ELF-1 (cell line): ENCODE results near the gene MYRIP.
"Not testable (repeated sequence)": the region's sequence is repeated elsewhere in the genome, so short reads cannot be mapped to it uniquely, and the experiment has no call there.

Source experiments
- DNase-seq: peaks from one replicate; pipeline ENCODE4 v3.0.0-alpha.2; 2016; ENCODE audit warnings: low read depth, low spot score

MYRIP gene

DNA sequence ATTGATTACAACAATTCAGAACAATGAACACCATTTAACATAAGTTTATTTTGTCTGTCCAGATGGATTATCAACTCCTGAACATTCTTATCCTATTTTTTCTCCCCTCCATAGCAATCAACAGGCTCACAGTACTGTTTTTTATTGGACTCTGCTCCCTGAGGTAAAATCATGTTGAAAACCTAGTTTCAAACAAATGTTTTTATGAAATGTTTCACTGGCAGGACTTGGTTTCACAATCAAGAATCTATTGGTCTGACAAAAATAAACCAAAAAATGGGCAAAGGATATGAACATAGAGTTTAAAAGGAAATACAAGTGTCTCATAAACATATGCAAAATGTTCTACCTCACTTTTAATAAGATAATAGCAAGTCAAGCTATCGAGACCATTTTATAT is 2.6 kb upstream of the MYRIP start:
- DNase-seq, result no peak

- peak; percentile 65 for DNase-seq
Measured at GRCh38 chr3:39808467-39809180, 785 bp upstream of the MYRIP start.

DNA sequence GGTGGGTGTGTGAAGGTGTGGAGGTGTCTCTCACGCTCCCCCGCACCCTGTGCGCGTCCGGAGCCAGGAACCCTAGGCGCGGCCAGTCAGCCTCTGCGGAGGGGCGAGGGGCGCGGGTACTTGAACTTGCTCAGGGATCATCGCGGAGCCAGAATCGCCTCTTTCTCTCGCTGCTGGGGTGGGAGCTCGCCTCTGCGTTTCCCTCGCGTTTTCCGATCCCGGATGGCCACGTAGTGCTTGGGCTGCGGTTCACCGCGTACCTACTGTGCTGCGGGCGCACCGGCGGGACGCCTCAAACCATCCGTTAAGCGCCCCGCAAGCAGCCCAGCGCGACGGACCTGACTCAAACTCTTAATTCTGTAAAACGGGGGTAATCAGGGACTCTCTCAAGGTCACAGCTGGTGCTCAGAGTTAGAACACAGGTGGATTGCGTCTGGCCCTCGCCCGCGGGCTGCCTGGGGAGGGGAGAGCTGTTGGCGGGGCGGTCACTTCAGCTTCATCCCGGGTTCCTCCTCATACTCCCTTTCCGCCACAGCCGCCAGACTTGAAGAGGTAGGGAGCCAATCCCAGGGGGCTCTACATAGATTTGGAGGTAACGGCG is 686 bp downstream of the MYRIP start:
- peak; percentile 28 for DNase-seq

GRCh38 chr3:39810647-39811161 is 1.3 kb downstream of the MYRIP start:
- peak; percentile 11 for DNase-seq

GRCh38 chr3:39811561-39811960 is 2.2 kb downstream of the MYRIP start:
- no peak for DNase-seq

GRCh38 chr3:39812537-39812936 is 3.1 kb downstream of the MYRIP start:
- DNase-seq, result peak; percentile 12

GRCh38 chr3:39814007-39814406 is 4.6 kb downstream of the MYRIP start:
- DNase-seq, result no peak

- no peak for DNase-seq
Measured at GRCh38 chr3:39819899-39820298, 10.5 kb downstream of the MYRIP start.

DNA sequence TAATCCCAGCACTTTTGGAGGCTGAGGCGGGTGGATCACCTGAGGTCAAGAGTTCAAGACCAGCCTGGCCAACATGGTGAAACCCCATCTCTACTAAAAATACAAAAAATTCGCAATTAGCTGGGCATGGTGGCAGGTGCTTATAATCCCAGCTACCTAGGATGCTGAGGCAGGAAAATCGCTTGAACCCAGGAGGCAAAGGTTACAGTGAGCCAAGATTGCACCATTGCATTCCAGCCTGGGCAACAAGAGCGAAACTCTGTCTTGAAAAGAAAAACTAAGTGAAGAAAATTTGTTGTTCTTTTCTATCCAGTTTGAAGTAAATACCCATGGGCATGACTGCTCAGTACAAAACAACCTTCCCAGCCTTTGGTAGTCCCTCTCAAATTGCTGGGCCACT is 24.4 kb downstream of the MYRIP start:
- DNase-seq, result not testable (repeated sequence)

- DNase-seq, result no peak
Measured at GRCh38 chr3:39839484-39839883, 30.1 kb downstream of the MYRIP start.

GRCh38 chr3:39843440-39843839 is 34.0 kb downstream of the MYRIP start:
- DNase-seq, result no peak

- DNase-seq, result no peak
Measured at GRCh38 chr3:39848365-39848764, 39.0 kb downstream of the MYRIP start.

DNA sequence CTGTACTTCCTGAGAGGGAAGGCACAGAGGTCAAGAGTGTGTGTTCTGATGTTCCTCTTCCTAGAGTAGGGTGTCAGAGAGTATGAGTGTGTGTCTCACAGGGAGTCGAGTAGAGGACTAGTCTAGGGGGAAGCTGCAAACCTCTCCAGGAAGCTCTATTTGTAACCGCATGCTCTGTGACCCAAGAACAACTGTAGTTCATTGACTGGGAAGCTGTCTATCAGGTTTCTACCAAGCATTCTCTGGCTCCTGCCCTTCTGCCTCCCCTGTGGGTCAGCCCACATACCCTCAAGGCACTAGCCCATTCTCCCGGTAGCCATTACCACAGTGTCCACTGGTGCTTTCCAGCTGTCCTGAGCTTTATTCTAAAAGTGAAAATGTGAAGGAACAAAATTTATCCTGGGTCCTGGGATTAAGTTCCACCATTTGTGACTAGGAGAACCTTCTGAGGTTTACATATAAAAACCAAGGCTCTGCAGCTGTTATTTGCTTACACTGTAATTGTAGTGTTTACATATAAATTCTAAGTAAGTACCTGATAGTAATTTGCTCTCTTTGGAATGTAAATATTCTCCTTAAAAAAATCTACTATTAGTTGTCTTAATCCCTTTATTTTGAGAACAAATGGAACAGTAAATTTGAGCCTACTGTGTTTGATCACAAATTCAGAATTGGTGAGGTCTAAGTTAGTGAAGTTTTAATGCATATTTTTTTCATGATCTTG is 40.7 kb downstream of the MYRIP start:
- DNase-seq, result peak; percentile 17

DNA sequence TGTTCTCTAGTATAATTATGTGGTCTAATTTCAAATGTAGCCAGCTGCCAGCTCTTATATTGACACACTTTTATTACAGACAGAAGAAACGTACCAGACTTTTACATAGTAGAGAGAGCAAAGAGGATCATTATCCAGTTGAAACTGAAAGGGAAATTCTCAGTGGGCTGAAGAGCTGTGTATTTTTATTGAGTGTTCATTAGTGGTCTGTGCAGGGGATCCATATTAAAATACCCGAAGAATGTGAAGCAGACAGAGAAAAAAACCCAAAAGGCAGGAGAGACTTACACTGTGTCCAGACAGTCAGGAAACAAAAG is 41.3 kb downstream of the MYRIP start:
- no peak for DNase-seq

DNA sequence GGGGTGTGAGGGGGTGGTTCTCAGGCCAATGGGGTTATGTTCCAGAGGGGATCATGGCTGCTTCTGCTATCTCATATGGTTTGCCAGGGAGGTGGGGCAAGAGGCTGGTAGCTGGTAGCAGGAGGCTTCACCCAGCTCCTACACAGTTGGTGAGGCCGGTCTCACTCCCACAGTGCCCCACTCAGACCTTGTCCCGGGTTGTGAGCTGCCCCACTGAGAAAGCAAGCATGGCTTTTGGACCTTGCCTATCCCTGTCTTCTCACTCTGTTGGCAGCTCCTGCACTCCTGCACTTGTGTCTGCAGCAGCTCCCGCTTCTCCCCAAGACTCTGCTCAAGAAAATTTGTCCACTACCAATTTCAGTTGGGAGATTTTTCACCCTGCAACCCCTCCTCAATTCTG is 46.1 kb downstream of the MYRIP start:
- no peak for DNase-seq

DNA sequence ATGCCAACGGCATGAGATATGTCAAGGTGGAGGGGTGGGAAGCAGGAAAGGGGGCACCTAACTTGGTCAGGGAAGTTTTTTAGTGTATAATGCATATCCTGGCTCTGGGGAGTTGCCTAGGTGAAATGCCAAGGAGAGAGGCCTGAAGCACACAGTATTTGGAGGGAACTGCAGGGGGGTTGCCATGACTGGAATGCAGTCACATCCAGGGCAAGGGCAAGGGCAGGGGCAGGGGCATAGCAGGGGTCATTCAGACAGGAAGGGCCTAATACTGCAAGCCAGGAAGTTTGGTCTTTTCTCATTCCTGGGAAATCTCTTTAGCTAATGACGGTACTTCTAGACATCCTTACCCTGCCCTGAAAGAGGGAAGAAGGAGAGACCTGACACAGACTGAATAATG is 60.5 kb downstream of the MYRIP start:
- no peak for DNase-seq

DNA sequence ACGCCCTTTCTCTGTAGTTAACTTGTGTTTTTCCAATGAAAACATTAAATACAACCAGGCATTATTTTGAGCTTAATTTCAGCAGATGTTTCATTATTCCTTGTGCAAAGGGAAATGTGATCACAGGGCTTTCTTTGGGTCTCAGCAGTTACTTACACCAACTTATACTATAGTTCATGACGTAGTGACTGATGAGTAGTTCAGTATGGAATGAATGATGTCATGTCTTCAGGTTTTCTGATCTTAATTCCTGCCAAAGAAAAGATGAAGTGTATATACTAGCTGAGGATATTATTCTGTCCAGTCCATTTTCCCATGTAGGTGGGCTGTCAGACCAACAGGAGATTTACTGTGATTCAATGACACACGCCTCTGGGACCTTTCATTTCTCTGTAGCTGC is 61.3 kb downstream of the MYRIP start:
- no peak for DNase-seq

- DNase-seq, result no peak
Measured at GRCh38 chr3:39879581-39879980, 70.2 kb downstream of the MYRIP start.

DNA sequence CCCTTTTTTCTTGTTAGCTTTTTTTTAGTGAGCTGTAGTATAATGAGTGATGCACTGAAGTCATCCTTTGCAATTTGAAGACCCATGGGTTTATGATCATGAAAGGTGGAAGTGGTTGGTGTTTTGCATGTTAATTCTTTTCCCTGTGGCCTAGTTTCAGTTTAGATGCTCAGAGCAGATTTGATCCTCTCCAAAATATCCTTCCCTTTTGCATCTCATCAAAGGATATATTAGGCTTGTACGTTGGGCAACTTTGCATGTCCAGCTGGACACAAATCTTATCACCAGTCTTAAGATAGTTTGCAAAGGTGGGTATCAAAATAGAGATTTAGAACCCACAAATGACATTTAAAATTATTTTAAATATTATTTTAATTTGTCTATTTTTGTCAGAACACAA is 72.7 kb downstream of the MYRIP start:
- no peak for DNase-seq

DNA sequence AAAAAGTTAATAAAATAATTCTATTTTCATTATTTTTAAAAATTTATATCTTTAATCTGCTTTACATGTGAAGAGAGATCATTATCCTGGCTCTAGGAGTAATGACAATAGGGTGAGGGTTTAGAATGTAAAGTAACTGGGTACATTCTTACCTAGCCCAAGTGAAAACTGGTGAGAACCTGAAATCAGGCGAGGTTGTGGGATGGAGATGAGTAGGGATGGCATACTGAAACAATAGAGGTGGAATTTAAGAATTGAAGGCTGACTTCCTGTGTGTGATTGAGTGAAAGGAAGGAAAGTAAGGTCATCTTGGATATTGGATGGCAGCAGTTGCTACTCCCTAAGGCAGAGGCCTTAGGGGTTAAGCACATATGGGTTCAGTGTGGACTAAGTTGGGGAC is 82.7 kb downstream of the MYRIP start:
- no peak for DNase-seq

GRCh38 chr3:39896184-39896583 is 86.8 kb downstream of the MYRIP start:
- no peak for DNase-seq

DNA sequence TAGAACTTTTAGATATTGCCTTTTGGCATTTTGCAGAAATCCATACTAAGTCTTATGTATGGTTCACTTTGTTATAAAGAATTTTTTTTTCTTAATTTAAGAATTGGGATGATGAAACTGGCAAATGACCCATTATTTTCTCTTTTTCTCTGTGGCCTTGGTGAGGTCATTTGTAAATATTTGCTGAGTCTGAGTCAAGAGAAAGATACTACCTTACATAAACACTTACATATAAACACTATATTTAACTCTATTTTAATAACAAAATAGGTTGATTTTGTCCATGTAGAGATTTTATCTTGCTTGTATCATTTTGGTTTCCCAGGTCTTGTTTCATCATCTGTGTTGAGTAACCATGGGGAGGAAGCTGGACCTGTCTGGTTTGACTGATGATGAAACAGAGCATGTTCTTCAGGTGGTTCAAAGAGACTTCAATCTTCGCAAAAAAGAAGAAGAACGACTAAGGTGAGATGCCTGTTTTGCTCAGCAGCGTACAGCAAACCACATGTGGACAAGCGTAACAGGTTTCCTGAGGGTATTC is 91.1 kb downstream of the MYRIP start:
- DNase-seq, result no peak

GRCh38 chr3:39903253-39903652 is 93.8 kb downstream of the MYRIP start:
- no peak for DNase-seq
